Keratinocyte (primary cell): ENCODE results near the gene VEZF1.

Experiments
- EZH2 ChIP-seq: IDR thresholded peaks from one replicate; pipeline ENCODE4 v1.6.1; 2012; ENCODE audit warnings: inconsistent platforms, mild to moderate bottlenecking, low read length, moderate library complexity
- TF ChIP-seq, protein P1 (sequence below), 3 experiments: IDR thresholded peaks in 1 of 3; conservative IDR thresholded peaks in 1 of 3; optimal IDR thresholded peaks in 1 of 3; 2 replicates in 2 of 3; 3 replicates in 1 of 3; pipeline versions ENCODE3 to v1.5.1; 2011; ENCODE audit warnings: low read length in 3 of 3, mild to moderate bottlenecking in 3 of 3, moderate library complexity in 2 of 3, control low read depth in 1 of 3, inconsistent platforms in 1 of 3; ENCODE audit not compliant: insufficient read depth in 2 of 3; ENCODE audit errors: extremely low read depth in 1 of 3

DNA sequence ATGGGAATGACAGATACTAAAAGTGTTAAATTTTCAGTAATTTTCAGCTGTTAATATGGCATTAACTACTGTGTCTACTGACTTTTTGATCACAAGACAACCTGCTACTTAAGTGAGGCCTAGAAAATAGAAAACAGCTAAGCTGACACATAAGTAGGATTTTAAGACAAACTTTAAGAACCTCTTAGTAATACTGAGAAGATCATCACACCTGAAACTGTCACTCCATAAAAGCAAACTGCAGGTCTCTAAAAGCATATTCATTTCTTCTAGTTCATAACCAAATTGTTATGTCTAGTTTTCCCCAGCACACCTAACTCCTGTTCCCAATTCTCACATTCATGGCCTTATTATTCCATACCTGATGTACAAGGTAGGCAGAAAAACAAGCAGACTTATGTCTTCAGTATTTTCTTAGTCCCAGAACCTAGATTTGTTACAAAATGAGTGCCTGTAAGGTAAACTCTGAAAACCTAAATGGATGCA, 11.0 kb upstream of the VEZF1 start:
- TF ChIP-seq, protein P1, sequence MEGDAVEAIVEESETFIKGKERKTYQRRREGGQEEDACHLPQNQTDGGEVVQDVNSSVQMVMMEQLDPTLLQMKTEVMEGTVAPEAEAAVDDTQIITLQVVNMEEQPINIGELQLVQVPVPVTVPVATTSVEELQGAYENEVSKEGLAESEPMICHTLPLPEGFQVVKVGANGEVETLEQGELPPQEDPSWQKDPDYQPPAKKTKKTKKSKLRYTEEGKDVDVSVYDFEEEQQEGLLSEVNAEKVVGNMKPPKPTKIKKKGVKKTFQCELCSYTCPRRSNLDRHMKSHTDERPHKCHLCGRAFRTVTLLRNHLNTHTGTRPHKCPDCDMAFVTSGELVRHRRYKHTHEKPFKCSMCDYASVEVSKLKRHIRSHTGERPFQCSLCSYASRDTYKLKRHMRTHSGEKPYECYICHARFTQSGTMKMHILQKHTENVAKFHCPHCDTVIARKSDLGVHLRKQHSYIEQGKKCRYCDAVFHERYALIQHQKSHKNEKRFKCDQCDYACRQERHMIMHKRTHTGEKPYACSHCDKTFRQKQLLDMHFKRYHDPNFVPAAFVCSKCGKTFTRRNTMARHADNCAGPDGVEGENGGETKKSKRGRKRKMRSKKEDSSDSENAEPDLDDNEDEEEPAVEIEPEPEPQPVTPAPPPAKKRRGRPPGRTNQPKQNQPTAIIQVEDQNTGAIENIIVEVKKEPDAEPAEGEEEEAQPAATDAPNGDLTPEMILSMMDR (optimal IDR thresholded peaks at IDR 0.05 in 1 of 3, IDR thresholded peaks at IDR 0.05 in 1 of 3, conservative IDR thresholded peaks at IDR 0.05 in 1 of 3; ENCODE audit: extremely low read depth in 1 of 3, insufficient read depth in 2 of 3, low read length in 3 of 3): no peak
- no peak for TF ChIP-seq EZH2
